HS-5 (cell line): Measurements from ENCODE around the gene RUNDC3A.
"Not testable (repeated sequence)": the region's sequence is repeated elsewhere in the genome, so short reads cannot be mapped to it uniquely, and the experiment has no call there.

ENCODE experiments used
- DNase-seq: peaks from one replicate; pipeline ENCODE4 v3.0.0-alpha.2; 2012; ENCODE audit warnings: low read depth

The RUNDC3A gene

GRCh38 chr17:44318077-44318892 lies 9.9 kb downstream of the RUNDC3A start:
- no peak for DNase-seq

- no peak for DNase-seq
Observed at GRCh38 chr17:44320066-44320465, 11.7 kb downstream of the RUNDC3A start.

- no peak for DNase-seq
Observed at GRCh38 chr17:44321246-44322120, 13.1 kb downstream of the RUNDC3A start.

GRCh38 chr17:44322236-44322895 lies 14.0 kb downstream of the RUNDC3A start:
- DNase-seq: no peak

GRCh38 chr17:44323359-44324091 lies 15.1 kb downstream of the RUNDC3A start:
- DNase-seq: no peak

GRCh38 chr17:44324092-44324570 lies 15.7 kb downstream of the RUNDC3A start:
- DNase-seq: no peak

GRCh38 chr17:44324571-44325275 lies 16.3 kb downstream of the RUNDC3A start, which contains the start of gene SLC25A39:
TSS of gene SLC25A39 (minus strand) at chr17:44324823. CDS start at chr17:44323562, 1,261 bp downstream.
- peak; percentile 61 for DNase-seq

GRCh38 chr17:44326861-44327444 lies 18.6 kb downstream of the RUNDC3A start:
- peak; percentile 67 for DNase-seq

GRCh38 chr17:44327715-44328449 lies 19.5 kb downstream of the RUNDC3A start:
- DNase-seq: no peak

GRCh38 chr17:44329516-44329915 lies 21.1 kb downstream of the RUNDC3A start:
- not testable (repeated sequence) for DNase-seq

GRCh38 chr17:44330263-44330662 lies 21.9 kb downstream of the RUNDC3A start:
- not testable (repeated sequence) for DNase-seq

GRCh38 chr17:44331249-44331760 lies 22.9 kb downstream of the RUNDC3A start:
- peak; percentile 39 for DNase-seq

- no peak for DNase-seq
Observed at GRCh38 chr17:44333371-44333770, 25.0 kb downstream of the RUNDC3A start.

- no peak for DNase-seq
Observed at GRCh38 chr17:44334315-44334714, 25.9 kb downstream of the RUNDC3A start.

- DNase-seq: no peak
Observed at GRCh38 chr17:44334727-44335126, 26.3 kb downstream of the RUNDC3A start.

GRCh38 chr17:44335564-44335963 lies 27.2 kb downstream of the RUNDC3A start:
- DNase-seq: no peak

- no peak for DNase-seq
Observed at GRCh38 chr17:44335968-44336367, 27.6 kb downstream of the RUNDC3A start.

GRCh38 chr17:44338702-44339101 lies 30.3 kb downstream of the RUNDC3A start:
- DNase-seq: no peak

GRCh38 chr17:44340553-44340952 lies 32.2 kb downstream of the RUNDC3A start:
- not testable (repeated sequence) for DNase-seq
